CD14-positive monocyte (primary cell): ENCODE results near the gene ELP2. TPM values are rescaled to one million over a fixed set of nuclear protein-coding genes. Genes with fewer than 3 reads are reported as not detected.

Experiments
- DNase-seq, 3 donors: peaks; one replicate each; pipeline ENCODE4 v3.0.0-alpha.2; 2011 to 2022
- H2AFZ ChIP-seq: 2 replicates; pipeline ENCODE4 v1.6.0; 2012; ENCODE audit warnings: mild to moderate bottlenecking, low read depth, low read length, inconsistent platforms; ENCODE audit not compliant: insufficient read depth, poor library complexity, severe bottlenecking
- H3K27ac ChIP-seq, 2 donors: 1 replicate in 1 of 2; 2 replicates in 1 of 2; pipeline ENCODE4 v1.5.1; 2012 to 2013; ENCODE audit warnings: low read length in 2 of 2, control low read depth in 1 of 2, inconsistent platforms in 1 of 2, low read depth in 1 of 2, mild to moderate bottlenecking in 1 of 2
- H3K27me3 ChIP-seq, 2 donors: one replicate each; pipeline versions ENCODE4 v1.6.0 to v1.6.1; 2011 to 2013; ENCODE audit warnings: low read length in 2 of 2; ENCODE audit not compliant: control insufficient read depth in 2 of 2, insufficient read depth in 2 of 2
- H3K36me3 ChIP-seq, 2 donors: replicated peaks in 1 of 2; 1 replicate in 1 of 2; 2 replicates in 1 of 2; pipeline versions ENCODE4 v1.5.1 to v1.6.1; 2012 to 2013; ENCODE audit warnings: low read length in 2 of 2, control low read depth in 1 of 2, inconsistent platforms in 1 of 2, mild to moderate bottlenecking in 1 of 2; ENCODE audit not compliant: insufficient read depth in 2 of 2, control insufficient read depth in 1 of 2
- H3K4me1 ChIP-seq, 2 donors: 1 replicate in 1 of 2; 2 replicates in 1 of 2; pipeline versions ENCODE4 v1.5.1 to v1.6.1; 2012 to 2013; ENCODE audit warnings: low read length in 2 of 2, control low read depth in 1 of 2, inconsistent platforms in 1 of 2, mild to moderate bottlenecking in 1 of 2, moderate library complexity in 1 of 2; ENCODE audit not compliant: insufficient read depth in 2 of 2, control insufficient read depth in 1 of 2
- H3K4me2 ChIP-seq: replicated peaks from 2 replicates; pipeline ENCODE3; 2012; ENCODE audit warnings: low read length, moderate library complexity, mild to moderate bottlenecking; ENCODE audit not compliant: poor library complexity, severe bottlenecking; ENCODE audit errors: extremely low read depth
- H3K4me3 ChIP-seq, 3 experiments: fragments of 200-600 bp in 1 of 3; sonication (generic) in 1 of 3; replicated peaks in 1 of 3; 1 replicate in 2 of 3; 2 replicates in 1 of 3; pipeline ENCODE4 v1.5.1; 2011 to 2013; ENCODE audit warnings: low read length in 3 of 3, mild to moderate bottlenecking in 3 of 3, control low read depth in 2 of 3, low read depth in 2 of 3, inconsistent platforms in 1 of 3, moderate library complexity in 1 of 3
- H3K79me2 ChIP-seq: 2 replicates; pipeline ENCODE4 v1.6.0; 2012; ENCODE audit warnings: mild to moderate bottlenecking, control low read depth, inconsistent platforms, low read length, moderate library complexity; ENCODE audit not compliant: insufficient read depth
- H3K9ac ChIP-seq: 2 replicates; pipeline ENCODE4 v1.6.0; 2017; ENCODE audit warnings: low read length, mild to moderate bottlenecking; ENCODE audit not compliant: insufficient read depth, poor library complexity, severe bottlenecking
- H3K9me3 ChIP-seq, 2 donors: replicated peaks in 1 of 2; 1 replicate in 1 of 2; 2 replicates in 1 of 2; pipeline versions ENCODE4 v1.5.1 to v1.6.1; 2012 to 2013; ENCODE audit warnings: low read length in 2 of 2, control low read depth in 1 of 2; ENCODE audit not compliant: control insufficient read depth in 1 of 2, insufficient read depth in 1 of 2
- H4K20me1 ChIP-seq: 2 replicates; pipeline ENCODE4 v1.6.0; 2012; ENCODE audit warnings: mild to moderate bottlenecking, low read length, control low read depth, moderate library complexity; ENCODE audit not compliant: insufficient read depth
- H3K27ac Mint-ChIP-seq, 7 donors: one replicate each; pipeline ENCODE4 v1.8.0; 2020; ENCODE audit warnings: mild to moderate bottlenecking in 7 of 7, mixed read lengths in 7 of 7, moderate library complexity in 6 of 7, inconsistent platforms in 2 of 7
- H3K27me3 Mint-ChIP-seq, 3 donors: one replicate each; pipeline ENCODE4 v1.8.0; 2021 to 2022; ENCODE audit warnings: low read depth in 3 of 3, mild to moderate bottlenecking in 3 of 3, mixed read lengths in 3 of 3, moderate library complexity in 3 of 3, inconsistent platforms in 1 of 3
- H3K36me3 Mint-ChIP-seq, 2 donors: one replicate each; pipeline ENCODE4 v1.8.0; 2020; ENCODE audit warnings: mixed read lengths in 2 of 2, inconsistent platforms in 1 of 2, mild to moderate bottlenecking in 1 of 2
- H3K4me1 Mint-ChIP-seq: one replicate; pipeline ENCODE4 v1.8.0; 2020; ENCODE audit warnings: mild to moderate bottlenecking, mixed read lengths
- H3K4me3 Mint-ChIP-seq, 2 donors: one replicate each; pipeline ENCODE4 v1.8.0; 2020; ENCODE audit warnings: mild to moderate bottlenecking in 2 of 2, mixed read lengths in 2 of 2, moderate library complexity in 1 of 2
- H3K9me3 Mint-ChIP-seq, 7 donors: one replicate each; pipeline ENCODE4 v1.8.0; 2020 to 2022; ENCODE audit warnings: mixed read lengths in 7 of 7, mild to moderate bottlenecking in 6 of 7, moderate library complexity in 6 of 7, inconsistent platforms in 2 of 7
- WGBS: methylation state at CpG from one replicate; pipeline ENCODE4 v1.1.5; 2013; ENCODE audit warnings: missing lambda C conversion rate; ENCODE audit not compliant: insufficient coverage; 5-methylcytosine and 5-hydroxymethylcytosine counted together
- intact Hi-C, 2 donors: fragments of 100-400 bp; cut with micrococcal nuclease; formaldehyde crosslinking; loops; one replicate each; pipeline versions ENCODE4 v1.15.0 to v1.15.1; 2023
- polyA plus RNA-seq, 3 donors: library from polyadenylated mRNA; depleted of rRNA in 1 of 3; unstranded in 2 of 3; stranded (reverse) in 1 of 3; fragments of 300-500 nt in 2 of 3; fragments of >200 nt in 1 of 3; fragmentation: Illumina TruSeq in 2 of 3; gene quantifications; 1 replicate in 2 of 3; 2 replicates in 1 of 3; pipeline ENCODE4 v1.2.3, GENCODE V29; 2012 to 2021
- TF ChIP-seq, protein P1 (sequence below): fragments of 200-600 bp; IDR thresholded peaks from one replicate; pipeline ENCODE4 v1.8.0; 2022; ENCODE audit warnings: antibody characterized with exemption, mild to moderate bottlenecking

Gene ELP2
- polyA plus RNA-seq, 3 donors, result 24.8 to 52.5 (median 27.1) TPM

DNA sequence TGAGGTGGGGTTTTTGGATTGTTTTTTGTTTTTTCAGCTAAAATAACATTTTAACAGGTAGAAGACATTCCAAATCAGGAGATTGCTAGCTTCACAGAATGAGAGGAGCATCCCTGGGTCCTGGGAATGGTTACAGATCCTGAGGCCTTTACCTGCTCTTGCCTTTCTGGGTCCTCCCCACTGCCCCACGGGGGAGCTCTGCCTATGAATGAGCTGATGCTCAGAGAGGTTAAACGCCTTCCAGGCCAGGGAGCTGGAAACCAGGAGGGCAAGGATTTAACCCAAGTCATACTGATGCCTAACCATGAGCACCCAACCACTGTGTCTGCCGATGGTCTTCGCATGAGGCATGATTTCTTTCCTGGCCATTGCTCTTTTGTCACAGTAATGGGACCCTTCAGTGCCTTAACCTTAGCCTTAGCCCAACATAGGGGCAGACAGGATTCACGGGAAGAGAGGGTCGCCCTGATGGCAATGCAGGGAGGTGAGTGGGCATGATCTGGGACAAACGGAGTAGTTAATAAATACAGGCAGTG lies 73.7 kb downstream of the ELP2 start:
- Mint-ChIP-seq H3K4me1 (no peaks in the 10 kb centered on the region), H3K27me3 (peaks cover 1 to 2% (median 1%) of the 10 kb centered on the region in 3 donors), H3K36me3 (no peaks in the 10 kb centered on the region), H3K9me3 (peaks cover 0 to 12% (median 4%) of the 10 kb centered on the region in 7 donors), H3K4me3 (no peak overlapping the region), H3K27ac (no peak overlapping the region)
- Histone ChIP-seq H3K9me3 (no peaks in the 10 kb centered on the region), H3K27ac (no peak overlapping the region), H4K20me1 (no peaks in the 10 kb centered on the region), H2AFZ (no peak overlapping the region), H3K36me3 (no peaks in the 10 kb centered on the region), H3K79me2 (no peaks in the 10 kb centered on the region), H3K27me3 (no peaks in the 10 kb centered on the region), H3K4me1 (no peaks in the 10 kb centered on the region), H3K4me2 (no peak overlapping the region), H3K4me3 (no peak overlapping the region), H3K9ac (no peak overlapping the region)
- TF ChIP-seq, protein P1, sequence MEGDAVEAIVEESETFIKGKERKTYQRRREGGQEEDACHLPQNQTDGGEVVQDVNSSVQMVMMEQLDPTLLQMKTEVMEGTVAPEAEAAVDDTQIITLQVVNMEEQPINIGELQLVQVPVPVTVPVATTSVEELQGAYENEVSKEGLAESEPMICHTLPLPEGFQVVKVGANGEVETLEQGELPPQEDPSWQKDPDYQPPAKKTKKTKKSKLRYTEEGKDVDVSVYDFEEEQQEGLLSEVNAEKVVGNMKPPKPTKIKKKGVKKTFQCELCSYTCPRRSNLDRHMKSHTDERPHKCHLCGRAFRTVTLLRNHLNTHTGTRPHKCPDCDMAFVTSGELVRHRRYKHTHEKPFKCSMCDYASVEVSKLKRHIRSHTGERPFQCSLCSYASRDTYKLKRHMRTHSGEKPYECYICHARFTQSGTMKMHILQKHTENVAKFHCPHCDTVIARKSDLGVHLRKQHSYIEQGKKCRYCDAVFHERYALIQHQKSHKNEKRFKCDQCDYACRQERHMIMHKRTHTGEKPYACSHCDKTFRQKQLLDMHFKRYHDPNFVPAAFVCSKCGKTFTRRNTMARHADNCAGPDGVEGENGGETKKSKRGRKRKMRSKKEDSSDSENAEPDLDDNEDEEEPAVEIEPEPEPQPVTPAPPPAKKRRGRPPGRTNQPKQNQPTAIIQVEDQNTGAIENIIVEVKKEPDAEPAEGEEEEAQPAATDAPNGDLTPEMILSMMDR, result no peak
- intact Hi-C loops, result no loop called here
- DNase-seq, result no peak
- WGBS, result 83% methylated on average over 7 of the region's 7 CpGs

DNA sequence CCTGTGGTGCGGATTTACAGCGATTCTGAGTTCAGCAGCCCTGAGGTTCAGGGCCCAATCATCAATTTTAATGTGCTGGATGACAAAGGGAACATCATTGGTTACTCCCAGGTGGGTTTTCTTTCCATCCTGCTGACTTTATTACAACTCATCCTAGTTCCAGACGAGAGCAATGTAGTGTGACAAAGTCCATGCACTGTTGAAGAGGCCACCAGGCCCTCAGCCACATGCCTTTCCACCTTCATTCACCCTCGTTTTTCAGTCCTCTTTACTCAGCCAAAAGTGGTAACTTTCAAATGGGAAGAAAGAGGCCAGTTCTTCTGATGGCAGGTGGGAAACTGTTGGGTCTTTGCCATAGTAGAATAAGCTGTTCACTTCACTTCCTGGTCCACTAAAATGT lies 75.5 kb downstream of the ELP2 start:
- no peak overlapping the region for H3K27ac ChIP-seq
- H3K27me3 ChIP-seq, result no peaks in the 10 kb centered on the region
- TF ChIP-seq, protein P1, result no peak
- no peaks in the 10 kb centered on the region for H3K9me3 ChIP-seq
- H3K9me3 Mint-ChIP-seq, result peaks cover 0 to 12% (median 4%) of the 10 kb centered on the region in 7 donors
- no peaks in the 10 kb centered on the region for H3K36me3 Mint-ChIP-seq
- no peak overlapping the region for H3K4me2 ChIP-seq
- no CpG with 5 or more reads among the region's 4 CpGs for WGBS
- no peak overlapping the region for H3K9ac ChIP-seq
- no peak overlapping the region for H3K4me3 Mint-ChIP-seq
- no peak for DNase-seq
- no peaks in the 10 kb centered on the region for H3K4me1 Mint-ChIP-seq
- intact Hi-C loops, result no loop called here
- H3K79me2 ChIP-seq, result no peaks in the 10 kb centered on the region
- H3K27me3 Mint-ChIP-seq, result peaks cover under 1 to 3% (median 1%) of the 10 kb centered on the region in 3 donors
- H3K4me3 ChIP-seq, result no peak overlapping the region
- H3K4me1 ChIP-seq, result no peaks in the 10 kb centered on the region
- H4K20me1 ChIP-seq, result no peaks in the 10 kb centered on the region
- H3K27ac Mint-ChIP-seq, result no peak overlapping the region
- no peaks in the 10 kb centered on the region for H3K36me3 ChIP-seq
- H2AFZ ChIP-seq, result no peak overlapping the region
